Lower leg skin (tissue), 4 donors: ENCODE results near the gene DGLUCY. TPM values are rescaled to one million over a fixed set of nuclear protein-coding genes. Genes with fewer than 3 reads are reported as not detected.

Source experiments
- DNase-seq, 2 donors: peaks; one replicate each; pipeline ENCODE4 v3.0.0-alpha.2; 2019; ENCODE audit warnings: low spot score in 2 of 2
- H3K4me3 ChIP-seq: fragments of 200-600 bp; sonication (generic); 2 replicates; pipeline ENCODE4 v1.5.1; 2017; ENCODE audit warnings: mild to moderate bottlenecking, low read depth; ENCODE audit not compliant: poor library complexity, severe bottlenecking
- CTCF ChIP-seq, 3 donors: fragments of 450-650 bp; IDR thresholded peaks; one replicate each; pipeline ENCODE4 v1.5.1; 2016; ENCODE audit warnings: antibody characterized with exemption in 3 of 3, mild to moderate bottlenecking in 3 of 3, moderate library complexity in 2 of 3
- POLR2A ChIP-seq, 2 donors: fragments of 450-650 bp; IDR thresholded peaks; one replicate each; pipeline ENCODE4 v1.6.1; 2016 to 2017; ENCODE audit warnings: antibody characterized with exemption in 2 of 2, mild to moderate bottlenecking in 1 of 2, moderate library complexity in 1 of 2
- WGBS, 2 donors: methylation state at CpG; one replicate each; pipeline ENCODE4 v1.1.5; 2018; 5-methylcytosine and 5-hydroxymethylcytosine counted together
- intact Hi-C: fragments of 100-400 bp; cut with DNase I; formaldehyde crosslinking; loops from one replicate; pipeline ENCODE4 v1.15.0; 2023; ENCODE audit warnings: low total_unique reads
- total RNA-seq, 4 donors: library from RNA; depleted of rRNA; stranded (reverse); fragments of >200 nt; gene quantifications; one replicate each; pipeline ENCODE4 v1.1.0, GENCODE V29; 2016

The DGLUCY gene
- total RNA-seq, 4 donors from 2014 or later = 27.8 to 65.0 (median 61.3) TPM

GRCh38 chr14:91159182-91159581 lies 45.3 kb downstream of the DGLUCY start:
- TF ChIP-seq POLR2A (IDR thresholded peaks at IDR 0.05) (no peak), CTCF (IDR thresholded peaks at IDR 0.05) (no peak)
- WGBS, 2 donors = 85 to 96% methylated on average over 6 of the region's 6 CpGs
- intact Hi-C loops = no loop called here
- DNase-seq = no peak
- H3K4me3 ChIP-seq = no peak overlapping the region

GRCh38 chr14:91159906-91160305 lies 46.0 kb downstream of the DGLUCY start:
- TF ChIP-seq CTCF (IDR thresholded peaks at IDR 0.05) (no peak), POLR2A (IDR thresholded peaks at IDR 0.05) (no peak)
- 82 to 88% methylated on average over 6 of the region's 6 CpGs for WGBS, 2 donors
- intact Hi-C loops = no loop called here
- DNase-seq = no peak
- no peak overlapping the region for H3K4me3 ChIP-seq

DNA sequence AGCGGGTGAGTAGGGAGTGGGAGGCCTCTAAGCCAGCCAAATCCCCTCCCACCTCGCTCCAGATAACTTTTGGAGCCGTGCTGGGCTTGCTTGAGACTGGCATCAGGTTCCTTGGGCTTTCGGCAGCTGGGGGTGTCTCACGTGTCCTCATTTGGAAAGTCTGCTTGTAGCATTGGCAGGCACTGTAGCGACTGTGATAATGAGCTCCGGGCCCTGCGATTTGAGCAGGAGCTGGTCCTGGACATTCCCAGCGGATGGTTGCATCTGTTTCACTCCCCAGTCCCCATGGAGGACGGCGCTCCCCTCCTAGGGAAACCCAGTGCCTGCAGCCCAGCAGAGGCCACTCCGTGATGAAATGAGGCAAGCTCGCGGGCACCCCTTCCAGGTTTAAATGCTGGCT lies 49.4 kb downstream of the DGLUCY start:
- H3K4me3 ChIP-seq = no peak overlapping the region
- WGBS, 2 donors = 80 to 88% methylated on average over 14 of the region's 14 CpGs
- TF ChIP-seq CTCF (IDR thresholded peaks at IDR 0.05) (no peak), POLR2A (IDR thresholded peaks at IDR 0.05) (no peak)
- no peak for DNase-seq
- intact Hi-C loops = no loop called here

GRCh38 chr14:91164676-91165075 lies 50.8 kb downstream of the DGLUCY start:
- TF ChIP-seq POLR2A (IDR thresholded peaks at IDR 0.05) (no peak), CTCF (IDR thresholded peaks at IDR 0.05) (no peak)
- 43 to 50% methylated on average over 1 of the region's 1 CpG for WGBS, 2 donors
- no peak for DNase-seq
- H3K4me3 ChIP-seq = no peak overlapping the region
- intact Hi-C loops = no loop called here

DNA sequence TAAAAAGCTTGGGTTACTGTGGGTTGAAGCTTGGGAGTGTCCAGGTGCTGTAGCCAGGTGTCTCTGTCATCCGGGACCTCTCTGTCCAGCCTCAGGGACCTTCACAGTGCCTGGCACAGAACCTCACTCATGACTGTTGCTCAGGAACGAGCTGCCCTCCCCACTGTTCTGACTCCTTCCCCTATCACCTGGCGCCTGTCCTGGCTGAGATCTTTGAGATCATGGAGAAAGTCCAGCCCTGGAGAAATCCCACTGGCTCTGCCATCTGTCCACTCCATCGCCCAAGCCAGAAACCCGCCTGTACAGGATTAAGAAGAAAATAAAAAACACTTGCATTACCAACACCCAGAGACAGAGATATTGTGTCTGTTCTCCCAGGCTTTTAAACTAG lies 53.5 kb downstream of the DGLUCY start:
- 93 to 97% methylated on average over 5 of the region's 5 CpGs for WGBS, 2 donors
- no peak for DNase-seq
- no peak for TF ChIP-seq CTCF (IDR thresholded peaks at IDR 0.05)
- no peak for TF ChIP-seq POLR2A (IDR thresholded peaks at IDR 0.05)
- intact Hi-C loops = no loop called here
- H3K4me3 ChIP-seq = no peak overlapping the region

GRCh38 chr14:91169951-91170350 lies 56.1 kb downstream of the DGLUCY start:
- intact Hi-C loops = loop anchor here (1.0 kb wide), 1 partner anchor 268 kb away; no protein-coding TSS in a partner anchor
- TF ChIP-seq CTCF (IDR thresholded peaks at IDR 0.05) = no peak
- no peak for TF ChIP-seq POLR2A (IDR thresholded peaks at IDR 0.05)
- DNase-seq = no peak
- H3K4me3 ChIP-seq = no peak overlapping the region
- WGBS, 2 donors = 95 to 99% methylated on average over 8 of the region's 8 CpGs
